ENCODE measurements around the gene SEPTIN10. TPM values are rescaled to one million over a fixed set of nuclear protein-coding genes. Genes with fewer than 3 reads are reported as not detected.
"Not testable (repeated sequence)": the region's sequence is repeated elsewhere in the genome, so short reads cannot be mapped to it uniquely, and the experiment has no call there.

The SEPTIN10 gene
- total RNA-seq, 1 experiment from 2014 or later, result 113 TPM

DNA sequence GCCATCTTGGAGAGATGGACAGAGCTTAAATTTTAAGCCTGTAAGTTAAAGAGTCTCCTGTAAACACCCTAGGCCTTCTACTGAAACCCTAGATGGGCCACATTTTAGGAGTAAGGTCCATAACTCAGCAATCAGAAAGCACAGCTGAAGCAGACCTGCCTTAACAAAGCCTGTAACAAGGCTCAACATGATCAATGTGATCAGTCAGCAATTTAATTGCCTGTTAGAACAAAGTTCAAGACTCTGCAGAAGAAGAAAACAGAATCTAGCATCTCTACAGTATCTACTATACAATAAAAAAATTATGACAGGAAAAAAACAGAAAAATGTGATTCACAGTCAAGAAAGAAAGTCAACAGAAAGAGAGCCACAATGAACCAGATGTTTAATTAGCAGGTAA, 27.1 kb downstream of the SEPTIN10 start (continued):
- TF ChIP-seq POLR2AphosphoS5 (IDR thresholded peaks at IDR 0.05; ENCODE audit: low read depth, low read length) (no peak), EZH2 (IDR thresholded peaks at IDR 0.05) (no peak), SRF (IDR thresholded peaks at IDR 0.05; ENCODE audit: low read depth) (no peak), SIN3A (IDR thresholded peaks at IDR 0.05; ENCODE audit: low read depth) (no peak), JUND (IDR thresholded peaks at IDR 0.05) (no peak), EZH2phosphoT487 (IDR thresholded peaks at IDR 0.05; ENCODE audit: borderline replicate concordance) (no peak), ZNF274 (IDR thresholded peaks at IDR 0.05; ENCODE audit: low read depth, low read length) (no peak), RAD21 (IDR thresholded peaks at IDR 0.05; ENCODE audit: low read depth) (no peak)
- TF ChIP-seq, protein P1, sequence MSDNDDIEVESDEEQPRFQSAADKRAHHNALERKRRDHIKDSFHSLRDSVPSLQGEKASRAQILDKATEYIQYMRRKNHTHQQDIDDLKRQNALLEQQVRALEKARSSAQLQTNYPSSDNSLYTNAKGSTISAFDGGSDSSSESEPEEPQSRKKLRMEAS (IDR thresholded peaks at IDR 0.05), result no peak
- TF ChIP-seq, protein P2, sequence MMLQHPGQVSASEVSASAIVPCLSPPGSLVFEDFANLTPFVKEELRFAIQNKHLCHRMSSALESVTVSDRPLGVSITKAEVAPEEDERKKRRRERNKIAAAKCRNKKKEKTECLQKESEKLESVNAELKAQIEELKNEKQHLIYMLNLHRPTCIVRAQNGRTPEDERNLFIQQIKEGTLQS (IDR thresholded peaks at IDR 0.05), result no peak

DNA sequence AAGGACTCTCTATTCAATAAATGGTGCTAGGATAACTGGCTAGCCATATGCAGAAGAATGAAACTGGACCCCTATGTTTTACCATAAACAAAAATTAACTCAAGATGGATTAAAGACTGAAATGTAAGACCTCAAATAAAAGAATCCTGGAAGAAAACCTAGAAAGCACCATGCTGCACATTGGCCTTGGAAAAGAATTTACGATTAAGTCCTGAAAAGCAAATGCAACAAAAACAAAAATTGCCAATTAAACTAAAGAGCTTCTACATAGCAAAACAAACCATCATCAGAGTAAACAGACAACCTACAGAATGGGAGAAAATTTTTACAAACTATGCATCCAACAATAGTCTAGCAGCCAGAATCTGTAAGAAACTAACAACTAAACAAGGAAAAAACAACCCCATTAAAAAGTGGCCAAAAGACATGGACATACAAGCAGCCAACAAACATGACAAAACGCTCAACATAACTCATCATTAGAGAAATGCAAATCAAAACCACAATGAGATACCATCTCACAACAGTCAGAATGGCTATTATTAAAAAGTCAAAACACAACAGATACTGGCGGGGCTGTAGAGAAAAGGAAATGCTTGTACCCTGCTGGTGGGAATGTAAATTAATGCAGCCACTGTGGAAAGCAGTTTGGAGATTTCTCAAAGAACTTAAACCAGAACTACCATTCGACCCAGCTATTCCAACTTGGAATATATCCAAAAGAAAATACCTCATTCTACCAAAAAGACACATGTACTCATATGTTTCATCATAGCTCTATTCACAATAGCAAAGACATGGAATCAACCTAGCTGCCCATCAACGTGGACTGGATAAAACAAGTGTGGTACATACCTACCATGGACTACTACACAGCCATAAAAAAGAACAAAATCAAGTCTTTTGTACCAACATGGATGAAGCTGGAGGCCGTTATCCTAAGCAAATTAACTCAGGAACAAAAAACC, 30.6 kb downstream of the SEPTIN10 start:
- no peak overlapping the region for H3K27ac ChIP-seq (ENCODE audit: low read depth, low read length)
- H3K4me3 ChIP-seq (replicated peaks in 1 of 2; ENCODE audit: low read depth in 1 of 2, low read length in 2 of 2), result no peak overlapping the region
- peaks cover 70% of the 10 kb centered on the region for H3K79me2 ChIP-seq (ENCODE audit: insufficient read depth, low read length)
- POLR2A ChIA-PET, result no interaction called here
- no peak overlapping the region for H3K4me2 ChIP-seq (ENCODE audit: low read length)
- no peaks in the 10 kb centered on the region for H3K4me1 ChIP-seq (ENCODE audit: control insufficient read depth in 1 of 2, insufficient read depth in 2 of 2, low read length in 2 of 2)
- intact Hi-C loops (cut with micrococcal nuclease), result no loop called here
- no peaks in the 10 kb centered on the region for H3K27me3 ChIP-seq (ENCODE audit: insufficient read depth, low read length)
- H3K9me2 ChIP-seq (ENCODE audit: insufficient read depth), result no peaks in the 10 kb centered on the region
- CTCF ChIA-PET, result no interaction called here
- DNase-seq (ENCODE audit: low read depth, low spot score) (no peak), ATAC-seq (no peak)
- H4K20me1 ChIP-seq (ENCODE audit: insufficient read depth), result peaks cover 3% of the 10 kb centered on the region
- RAD21 ChIA-PET (ENCODE audit: low non-redundant PET in 1 of 2, low total read pairs in 2 of 2, uncharacterized antibody in 2 of 2, unreplicated experiment in 2 of 2), result no interaction called here
- 0 out of 4 replicates have a peak, but pooled peaks cover 4 to 6% of the 10 kb centered on the region in 2 experiments for H3K36me3 ChIP-seq (ENCODE audit: control insufficient read depth in 1 of 2, insufficient read depth in 2 of 2, low read length in 2 of 2)
- TSS peak; percentile 10 for BruUV-seq (replicated peaks)
- H3K9ac ChIP-seq (ENCODE audit: low read length), result no peak overlapping the region
- no peak overlapping the region for H2AFZ ChIP-seq (ENCODE audit: low read depth, low read length, poor library complexity, severe bottlenecking)
- H3K9me3 ChIP-seq (ENCODE audit: control insufficient read depth in 1 of 2, insufficient read depth in 1 of 2, low read depth in 1 of 2, low read length in 2 of 2), result no peaks in the 10 kb centered on the region
- TF ChIP-seq POLR2AphosphoS5 (IDR thresholded peaks at IDR 0.05; ENCODE audit: low read depth, low read length) (no peak), SIN3A (IDR thresholded peaks at IDR 0.05; ENCODE audit: low read depth) (no peak), ELF1 (IDR thresholded peaks at IDR 0.05; ENCODE audit: borderline replicate concordance, low read depth) (no peak), CEBPB (IDR thresholded peaks at IDR 0.05; ENCODE audit: low read depth) (no peak)
- TF ChIP-seq, protein P1 (IDR thresholded peaks at IDR 0.05), result no peak
- TF ChIP-seq, protein P3, sequence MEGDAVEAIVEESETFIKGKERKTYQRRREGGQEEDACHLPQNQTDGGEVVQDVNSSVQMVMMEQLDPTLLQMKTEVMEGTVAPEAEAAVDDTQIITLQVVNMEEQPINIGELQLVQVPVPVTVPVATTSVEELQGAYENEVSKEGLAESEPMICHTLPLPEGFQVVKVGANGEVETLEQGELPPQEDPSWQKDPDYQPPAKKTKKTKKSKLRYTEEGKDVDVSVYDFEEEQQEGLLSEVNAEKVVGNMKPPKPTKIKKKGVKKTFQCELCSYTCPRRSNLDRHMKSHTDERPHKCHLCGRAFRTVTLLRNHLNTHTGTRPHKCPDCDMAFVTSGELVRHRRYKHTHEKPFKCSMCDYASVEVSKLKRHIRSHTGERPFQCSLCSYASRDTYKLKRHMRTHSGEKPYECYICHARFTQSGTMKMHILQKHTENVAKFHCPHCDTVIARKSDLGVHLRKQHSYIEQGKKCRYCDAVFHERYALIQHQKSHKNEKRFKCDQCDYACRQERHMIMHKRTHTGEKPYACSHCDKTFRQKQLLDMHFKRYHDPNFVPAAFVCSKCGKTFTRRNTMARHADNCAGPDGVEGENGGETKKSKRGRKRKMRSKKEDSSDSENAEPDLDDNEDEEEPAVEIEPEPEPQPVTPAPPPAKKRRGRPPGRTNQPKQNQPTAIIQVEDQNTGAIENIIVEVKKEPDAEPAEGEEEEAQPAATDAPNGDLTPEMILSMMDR (IDR thresholded peaks at IDR 0.05 in 2 of 3, conservative IDR thresholded peaks at IDR 0.05 in 1 of 3; ENCODE audit: borderline replicate concordance in 1 of 3, insufficient read depth in 1 of 3, low read depth in 2 of 3, low read length in 2 of 3), result 0 out of 6 replicates have a peak, but pooled peaks of 1 of the 3 experiments have one; percentile 20
- TF ChIP-seq, protein P2 (IDR thresholded peaks at IDR 0.05), result no peak

DNA sequence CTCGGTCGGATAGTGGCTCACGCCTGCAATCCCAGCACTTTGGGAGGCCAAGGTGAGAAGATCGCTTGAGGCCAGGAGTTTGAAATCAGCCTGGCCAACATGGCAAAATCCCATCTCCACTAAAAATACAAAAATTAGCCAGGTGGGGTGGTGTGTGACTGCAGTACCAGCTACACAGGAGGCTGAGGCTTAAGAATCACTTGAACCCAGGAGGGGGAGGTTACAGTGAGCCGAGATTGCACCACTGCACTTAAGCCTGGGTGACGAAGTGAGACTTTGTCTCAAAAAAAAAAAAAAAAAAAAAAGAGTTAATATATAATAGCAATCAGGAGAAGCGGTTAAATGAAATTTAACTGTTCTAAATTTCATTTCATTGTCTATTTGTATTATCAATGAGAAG, 36.1 kb downstream of the SEPTIN10 start:
- H3K27me3 ChIP-seq (ENCODE audit: insufficient read depth, low read length); intact Hi-C loops (cut with micrococcal nuclease); H3K9me2 ChIP-seq (ENCODE audit: insufficient read depth); H2AFZ ChIP-seq (ENCODE audit: low read depth, low read length, poor library complexity, severe bottlenecking); H3K9ac ChIP-seq (ENCODE audit: low read length); DNase-seq (ENCODE audit: low read depth, low spot score); H3K4me2 ChIP-seq (ENCODE audit: low read length); H3K9me3 ChIP-seq (ENCODE audit: control insufficient read depth in 1 of 2, insufficient read depth in 1 of 2, low read depth in 1 of 2, low read length in 2 of 2); H3K4me1 ChIP-seq (ENCODE audit: control insufficient read depth in 1 of 2, insufficient read depth in 2 of 2, low read length in 2 of 2); BruUV-seq (replicated peaks); H3K27ac ChIP-seq (ENCODE audit: low read depth, low read length); H4K20me1 ChIP-seq (ENCODE audit: insufficient read depth); ATAC-seq; POLR2A ChIA-PET; RAD21 ChIA-PET (ENCODE audit: low non-redundant PET in 1 of 2, low total read pairs in 2 of 2, uncharacterized antibody in 2 of 2, unreplicated experiment in 2 of 2); CTCF ChIA-PET; H3K4me3 ChIP-seq (replicated peaks in 1 of 2; ENCODE audit: low read depth in 1 of 2, low read length in 2 of 2); H3K36me3 ChIP-seq (ENCODE audit: control insufficient read depth in 1 of 2, insufficient read depth in 2 of 2, low read length in 2 of 2): not testable (repeated sequence)
- H3K79me2 ChIP-seq (ENCODE audit: insufficient read depth, low read length), result peaks cover 38% of the 10 kb centered on the region
